DMS153 treated with DMSO at 0.1 percent for 48 hours (cell line): ENCODE data around the gene PRDM10.
"Not testable (repeated sequence)": the region's sequence is repeated elsewhere in the genome, so short reads cannot be mapped to it uniquely, and the experiment has no call there.

Experiments used
- DNase-seq: peaks from one replicate; lab custom pipeline; 2025; ENCODE audit not compliant: unreplicated experiment; lab: John Stamatoyannopoulos, UW

PRDM10 gene

DNA sequence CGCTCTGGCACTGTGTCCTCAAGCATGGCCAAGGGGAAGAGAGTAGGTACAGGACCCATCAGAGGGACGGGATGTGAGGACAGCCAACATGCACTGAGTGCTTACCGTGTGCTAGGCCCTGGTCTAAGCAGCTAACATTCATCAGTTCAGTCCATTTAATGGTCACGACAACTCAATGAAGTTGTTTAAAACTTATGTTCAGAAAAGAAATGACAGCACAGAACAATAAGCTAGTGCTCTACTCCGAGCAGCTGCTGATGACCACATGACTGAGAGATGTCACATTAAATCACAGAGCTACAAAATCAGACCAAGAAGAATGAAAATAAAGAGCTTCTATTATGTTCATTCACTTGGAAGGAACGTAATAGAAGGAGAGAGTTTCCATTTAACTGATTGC, 26.3 kb downstream of the PRDM10 start:
- no peak for DNase-seq

- DNase-seq, result no peak
These were observed 27.1 kb downstream of the PRDM10 start for GRCh38 chr11:129975543-129975942.

DNA sequence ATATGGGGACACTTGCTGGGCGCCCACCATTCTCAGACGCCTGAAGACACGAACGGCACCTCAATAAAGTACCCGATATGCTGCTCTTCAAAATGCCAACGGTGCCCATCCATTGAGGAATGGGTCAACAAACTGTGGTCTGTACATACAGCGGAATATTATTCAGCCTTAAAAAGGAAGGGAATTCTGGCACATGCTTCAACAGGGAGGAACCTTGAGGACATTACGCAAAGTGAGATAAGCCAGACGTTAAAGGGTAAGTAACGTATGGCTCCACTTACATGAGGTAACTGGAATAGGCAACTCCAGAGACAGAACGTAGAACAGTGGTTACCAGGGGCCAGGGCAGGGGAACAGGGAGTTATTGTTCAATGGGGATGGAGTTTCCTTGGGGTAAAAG, 28.0 kb downstream of the PRDM10 start:
- DNase-seq, result no peak

- no peak for DNase-seq
These were observed 28.4 kb downstream of the PRDM10 start for GRCh38 chr11:129974237-129974636.

- no peak for DNase-seq
These were observed 28.8 kb downstream of the PRDM10 start for GRCh38 chr11:129973809-129974208.

DNA sequence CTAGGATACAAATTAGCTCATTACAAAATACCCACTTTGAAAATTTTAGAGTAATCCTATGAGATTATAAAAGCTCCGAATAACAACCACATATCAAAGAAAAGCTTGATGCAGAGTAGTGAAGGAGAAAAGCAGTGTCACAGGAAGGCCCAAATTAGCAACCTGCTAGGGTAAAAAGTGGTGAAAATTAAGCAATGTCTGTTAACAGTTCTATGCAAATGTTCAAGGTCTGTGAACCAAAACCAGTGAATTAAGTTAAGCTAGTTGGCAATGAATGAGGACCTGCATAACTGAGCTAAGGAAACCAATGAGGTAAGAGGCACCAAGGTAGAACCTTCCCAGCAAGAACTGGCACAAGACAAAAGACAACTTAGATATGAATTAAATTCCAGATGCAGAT, 29.6 kb downstream of the PRDM10 start:
- no peak for DNase-seq

DNA sequence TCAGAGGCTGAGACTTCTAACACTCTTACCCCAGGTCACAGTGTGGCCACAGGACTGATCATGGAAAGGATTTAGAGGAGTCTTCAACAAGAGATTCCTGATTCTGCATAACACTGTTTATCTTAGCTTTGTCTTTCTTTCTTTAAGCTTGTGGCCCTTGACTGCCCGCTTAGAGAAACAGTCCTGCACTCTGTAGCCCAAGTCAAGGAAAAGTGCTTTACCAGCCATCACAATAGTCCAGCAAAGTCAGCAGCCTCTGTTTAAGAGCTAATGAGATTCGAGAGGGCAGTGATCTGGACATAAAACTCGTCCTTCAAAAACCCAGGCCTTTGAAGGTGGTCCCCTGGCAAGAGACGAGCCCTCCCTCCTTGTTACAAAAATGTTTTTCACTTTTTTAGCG, 30.0 kb downstream of the PRDM10 start:
- DNase-seq, result no peak

- DNase-seq, result not testable (repeated sequence)
These were observed 30.8 kb downstream of the PRDM10 start for GRCh38 chr11:129971856-129972255.

DNA sequence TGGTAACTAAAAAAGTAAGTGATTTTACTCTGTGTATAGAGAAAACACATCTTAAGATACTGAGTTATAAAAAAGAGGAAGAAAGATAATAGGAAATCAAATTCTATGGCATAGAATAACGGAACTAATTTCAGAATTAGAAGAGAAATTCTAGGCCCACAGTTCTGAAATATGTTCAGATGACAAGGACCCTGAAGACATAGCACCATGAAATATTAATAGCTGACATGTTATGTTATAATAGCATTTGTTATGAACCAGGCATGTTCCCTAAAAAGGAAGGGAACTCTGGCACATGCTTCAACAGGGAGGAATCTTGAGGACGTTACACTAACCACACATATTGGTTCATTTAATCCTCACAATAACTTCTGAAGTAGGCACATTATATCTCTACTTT, 32.7 kb downstream of the PRDM10 start:
- DNase-seq, result no peak

GRCh38 chr11:129968591-129969419, 33.8 kb downstream of the PRDM10 start:
- no peak for DNase-seq

DNA sequence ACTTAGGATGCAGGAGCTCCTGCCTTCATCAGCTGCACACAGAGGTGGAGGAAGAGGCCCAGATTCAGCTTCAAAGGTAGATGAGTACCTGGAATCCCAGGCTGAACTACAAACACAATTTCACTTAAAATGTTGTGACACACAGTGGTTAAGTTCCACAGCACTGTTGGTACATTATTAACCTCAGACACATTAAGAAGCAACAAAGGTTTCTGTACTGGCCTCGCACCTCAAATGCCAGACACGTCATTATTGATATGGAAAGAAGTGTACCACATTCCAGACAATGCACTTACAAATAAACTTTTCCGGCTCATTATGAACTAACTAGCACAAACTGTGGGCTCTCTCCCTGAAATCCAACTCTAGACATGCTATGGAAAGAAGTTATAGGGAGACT, 34.6 kb downstream of the PRDM10 start:
- no peak for DNase-seq

DNA sequence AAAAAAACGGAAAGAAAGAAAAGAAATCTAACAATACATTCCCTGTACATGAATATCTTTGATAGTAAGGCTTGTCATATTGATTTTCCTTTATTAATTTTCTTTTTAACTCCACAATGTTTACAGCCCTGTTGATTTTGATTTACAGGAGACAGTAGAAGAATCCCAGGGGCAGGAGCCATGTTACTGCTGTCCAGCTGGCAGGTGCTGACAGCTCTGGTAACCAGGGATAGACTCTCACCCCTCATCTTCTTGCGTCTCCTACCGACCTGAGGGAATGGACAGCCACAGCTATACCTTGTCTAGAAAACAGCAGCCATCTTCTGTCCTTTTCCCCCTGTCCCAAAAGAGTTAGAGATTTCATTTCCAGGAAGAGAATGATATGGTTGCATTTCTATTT, 37.4 kb downstream of the PRDM10 start:
- no peak for DNase-seq

GRCh38 chr11:129960216-129961214, 42.1 kb downstream of the PRDM10 start:
- no peak for DNase-seq

DNA sequence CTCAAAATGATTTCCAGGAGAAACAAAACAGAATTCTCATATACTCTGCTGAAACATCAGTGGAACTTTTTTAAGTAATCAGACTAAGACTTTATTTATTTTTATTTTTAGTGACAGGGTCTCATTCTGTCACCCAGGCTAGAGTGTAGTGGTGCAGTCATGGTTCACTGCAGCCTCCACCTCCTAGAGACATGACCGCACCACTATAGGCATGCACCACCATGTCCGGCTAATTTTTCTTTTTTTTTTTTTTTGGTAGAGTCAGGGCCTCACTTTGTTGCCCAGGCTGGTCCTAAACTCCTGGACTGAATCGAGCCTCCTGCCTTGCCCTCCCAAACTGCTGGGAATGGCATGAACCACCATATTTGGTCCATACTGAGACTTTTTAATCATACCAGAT, 42.9 kb downstream of the PRDM10 start:
- no peak for DNase-seq

- no peak for DNase-seq
These were observed 47.4 kb downstream of the PRDM10 start for GRCh38 chr11:129955282-129955681.

DNA sequence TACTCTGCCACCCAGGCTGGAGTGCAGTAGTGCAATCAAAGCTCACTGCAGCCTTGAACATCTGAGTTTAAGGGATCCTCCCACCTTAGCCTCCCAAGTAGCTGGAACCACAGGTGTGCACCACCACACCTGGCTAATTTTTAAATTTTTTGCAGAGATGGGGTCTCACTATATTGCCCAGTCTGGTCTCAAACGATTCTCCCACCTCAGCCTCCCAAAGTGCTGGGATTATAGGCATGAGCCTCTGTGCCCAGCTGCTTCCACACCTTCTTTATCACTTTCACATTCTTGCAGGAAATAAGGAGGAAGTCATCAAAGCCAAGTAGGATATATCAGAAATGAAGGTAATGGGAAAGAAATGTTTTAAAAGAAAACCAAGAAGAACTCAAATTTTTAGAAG, 47.9 kb downstream of the PRDM10 start:
- not testable (repeated sequence) for DNase-seq

DNA sequence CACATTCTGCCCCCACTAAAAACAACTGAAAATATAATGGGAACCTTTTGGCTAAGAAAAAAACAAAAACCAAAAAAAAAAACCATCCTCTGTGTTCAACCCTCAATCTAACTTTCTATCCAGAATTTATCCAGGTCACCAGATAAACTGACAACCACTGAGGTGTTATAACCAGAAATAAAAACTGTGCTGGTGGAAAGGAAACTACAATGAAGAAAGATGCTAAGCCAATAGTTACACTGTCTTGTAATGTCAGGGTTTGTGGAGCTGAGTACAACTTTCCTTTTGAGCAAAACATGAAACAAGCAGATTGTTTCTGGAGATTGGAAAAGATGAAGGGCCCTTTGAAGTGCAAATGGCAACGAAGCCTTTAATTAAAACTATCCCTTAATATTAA, 50.8 kb downstream of the PRDM10 start:
- no peak for DNase-seq

DNA sequence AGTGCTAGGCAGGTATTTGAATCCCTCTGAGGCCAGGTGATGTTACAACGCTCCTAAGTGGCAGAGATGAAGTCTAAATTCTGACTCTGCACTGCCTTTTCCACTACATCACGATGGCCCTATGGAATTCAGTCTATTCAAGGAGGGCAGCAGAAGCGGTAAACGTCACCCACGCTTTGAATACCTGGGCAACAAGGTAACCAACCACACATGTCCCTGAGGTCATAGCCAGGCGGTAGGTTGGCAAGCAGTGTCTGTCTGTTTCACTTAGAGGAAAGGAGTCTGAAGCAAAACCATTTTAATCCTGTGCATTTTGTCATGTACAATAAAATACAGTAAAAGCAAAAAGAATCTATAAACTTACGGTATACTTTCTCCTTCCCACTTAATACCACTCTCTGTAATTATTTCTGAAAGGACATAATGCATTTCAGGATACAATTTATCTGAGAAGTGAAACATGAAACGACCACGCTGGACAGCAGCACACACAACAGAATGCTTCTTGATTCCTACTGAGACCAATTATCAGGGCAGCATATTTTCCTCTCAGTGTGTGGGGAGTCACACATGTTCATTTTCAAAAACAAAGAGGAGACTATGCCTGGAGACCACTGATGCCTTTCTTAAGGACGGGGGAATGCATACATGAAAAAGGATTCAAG, 51.3 kb downstream of the PRDM10 start:
- no peak for DNase-seq

GRCh38 chr11:129950101-129951091, 52.2 kb downstream of the PRDM10 start:
- no peak for DNase-seq

GRCh38 chr11:129948926-129949466, 53.6 kb downstream of the PRDM10 start:
- no peak for DNase-seq
